Muscle of back (tissue), 11 donors: Measurements from ENCODE around the gene LSAMP. TPM values are rescaled to one million over a fixed set of nuclear protein-coding genes. Genes with fewer than 3 reads are reported as not detected.

Experiments used
- DNase-seq, 3 donors: peaks; one replicate each; pipeline versions ENCODE4 v3.0.0 to v3.0.0-alpha.2; 2013
- polyA plus RNA-seq, 10 donors: library from polyadenylated mRNA; unstranded; fragments of 120-200 nt; gene quantifications; one replicate each; pipeline ENCODE4 v1.2.1, GENCODE V29; 2013; ENCODE audit not compliant: insufficient read length in 10 of 10

The LSAMP gene
- polyA plus RNA-seq, 10 donors, result 6.6 to 18.1 (median 10.3) TPM

DNA sequence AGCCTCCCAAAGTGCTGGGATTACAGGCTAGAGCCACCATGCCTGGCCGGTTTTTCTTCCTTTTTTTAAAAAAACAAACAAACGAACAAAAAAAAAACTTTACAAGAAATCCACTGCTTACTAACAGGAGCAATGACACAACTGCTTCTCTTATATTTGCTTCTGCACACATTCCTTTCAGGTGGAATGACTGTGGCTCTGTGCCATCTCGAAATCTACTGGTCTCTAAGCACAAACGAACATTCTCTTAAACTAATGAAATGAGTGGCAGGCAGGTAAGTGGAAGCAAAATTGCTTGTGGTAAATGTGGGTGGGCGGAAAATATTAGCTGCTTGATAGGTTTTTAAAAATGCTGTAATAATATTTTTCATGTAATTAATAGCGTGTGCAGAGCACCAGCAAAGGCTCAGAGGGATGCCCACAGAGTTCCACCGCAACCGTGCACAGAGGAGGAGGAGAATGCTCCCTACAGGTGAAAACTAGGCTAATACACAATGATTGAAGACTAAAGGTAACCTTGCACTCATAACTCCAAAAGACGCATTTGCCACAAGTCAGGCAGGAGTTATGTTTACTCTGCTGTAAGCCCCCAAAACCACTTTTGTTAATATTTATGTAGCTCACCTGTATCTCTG, 77.4 kb downstream of the LSAMP start:
- DNase-seq, result no peak

- DNase-seq, result no peak
Measured at GRCh38 chr3:116356056-116356455, 89.2 kb downstream of the LSAMP start.

DNA sequence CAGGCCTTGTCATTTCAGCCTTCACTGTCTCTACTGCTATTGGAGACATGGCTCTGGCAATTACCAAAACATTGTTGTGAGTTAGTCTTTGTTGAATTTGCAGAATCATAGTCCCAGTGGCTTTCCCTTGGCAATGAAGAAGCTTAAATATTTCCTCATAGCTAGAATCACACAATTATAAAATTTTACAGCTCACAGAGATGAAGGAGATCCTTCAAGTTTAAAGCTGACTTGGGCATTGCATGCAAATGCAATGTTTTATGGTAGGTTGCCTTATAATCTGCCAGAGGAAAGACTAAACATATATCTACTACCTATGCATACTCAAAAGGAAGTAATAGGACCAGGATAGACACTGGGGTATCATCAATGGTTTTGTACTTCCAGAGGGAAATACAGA, 90.9 kb downstream of the LSAMP start:
- DNase-seq, result no peak

GRCh38 chr3:116350119-116350733, 95.1 kb downstream of the LSAMP start:
- DNase-seq, result no peak

DNA sequence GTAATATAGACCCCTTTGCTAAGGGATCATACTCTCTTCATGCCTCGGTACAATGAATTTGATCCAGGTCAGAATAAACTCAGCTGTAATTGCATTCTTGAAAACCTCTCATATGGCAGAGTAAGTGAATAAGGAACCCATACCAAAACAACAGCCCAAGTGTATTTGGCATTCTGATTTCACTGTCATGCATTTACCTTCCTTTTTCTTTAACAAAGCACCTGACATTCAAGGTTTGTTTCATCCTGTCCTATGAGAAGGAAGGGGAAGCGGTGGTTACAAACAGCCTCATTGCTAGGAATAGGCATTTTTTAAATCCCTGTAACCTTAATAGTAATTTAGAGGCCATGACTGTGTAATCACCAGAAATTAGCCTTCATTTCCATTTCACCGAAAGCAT, 97.1 kb downstream of the LSAMP start:
- DNase-seq, result no peak

- DNase-seq, result no peak
Measured at GRCh38 chr3:116342499-116342898, 102.8 kb downstream of the LSAMP start.

DNA sequence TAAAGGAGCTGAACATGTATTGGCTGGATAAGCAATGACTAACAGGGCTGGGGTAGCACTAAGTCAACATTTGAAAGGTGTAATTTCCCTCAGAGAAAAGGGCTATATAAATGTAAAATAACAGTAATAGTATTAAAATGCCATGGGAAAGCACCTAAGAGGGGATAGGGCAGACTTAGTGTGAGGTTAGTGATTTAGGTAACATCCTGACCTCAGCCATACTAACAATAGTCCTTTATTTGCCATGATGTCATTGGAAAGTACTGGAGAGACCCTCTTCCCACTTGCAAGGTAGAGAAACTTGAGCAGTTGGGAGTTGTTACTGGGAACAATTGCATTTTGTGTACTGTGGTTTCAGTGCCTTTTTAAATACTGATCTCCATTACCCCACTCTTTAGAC, 103.4 kb downstream of the LSAMP start:
- no peak for DNase-seq

DNA sequence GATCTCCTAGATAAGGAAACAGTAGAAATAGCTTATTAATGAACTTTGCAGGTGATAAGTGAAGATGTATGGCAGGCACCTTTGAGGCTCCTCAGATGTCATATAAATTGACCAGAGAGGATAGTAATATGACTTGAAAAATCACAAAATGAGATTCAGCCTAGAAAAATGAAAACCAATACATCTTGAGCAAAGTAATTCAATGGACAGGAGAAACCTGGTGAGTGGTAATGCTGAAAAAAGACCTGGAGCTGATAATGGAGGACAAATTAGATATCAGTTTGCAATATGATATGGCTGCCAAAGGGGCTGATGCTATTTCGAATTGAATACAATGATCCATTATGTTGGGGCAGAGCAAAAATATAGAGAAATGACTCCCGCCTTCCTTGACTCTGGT, 103.9 kb downstream of the LSAMP start:
- no peak for DNase-seq

- DNase-seq, result peak in 1 of 3 donors; percentile 8
Measured at GRCh38 chr3:116340680-116341216, 104.5 kb downstream of the LSAMP start.

- DNase-seq, result peak; percentile 44 to 82 (median 58)
Measured at GRCh38 chr3:116339441-116340028, 105.8 kb downstream of the LSAMP start.

- no peak for DNase-seq
Measured at GRCh38 chr3:116338713-116339112, 106.6 kb downstream of the LSAMP start.

- DNase-seq, result no peak
Measured at GRCh38 chr3:116337229-116337628, 108.1 kb downstream of the LSAMP start.

DNA sequence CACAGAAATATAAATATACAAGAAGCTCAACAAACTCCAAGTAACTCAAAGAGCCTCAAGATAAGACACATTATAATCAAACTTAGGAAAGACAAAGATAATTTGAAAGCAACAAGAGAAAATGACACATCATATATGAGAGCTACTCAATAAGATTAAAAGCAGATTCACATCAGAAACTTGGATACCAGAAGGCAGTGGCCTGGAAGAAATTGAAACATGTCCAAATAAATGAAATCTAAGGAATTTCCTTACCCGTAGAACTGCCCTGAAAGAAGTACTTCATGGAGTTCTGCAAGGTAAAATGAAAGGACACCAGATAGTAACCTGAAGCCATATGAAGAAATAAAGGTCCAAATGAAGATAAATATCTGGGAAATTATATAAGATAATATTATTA, 113.9 kb downstream of the LSAMP start:
- no peak for DNase-seq

DNA sequence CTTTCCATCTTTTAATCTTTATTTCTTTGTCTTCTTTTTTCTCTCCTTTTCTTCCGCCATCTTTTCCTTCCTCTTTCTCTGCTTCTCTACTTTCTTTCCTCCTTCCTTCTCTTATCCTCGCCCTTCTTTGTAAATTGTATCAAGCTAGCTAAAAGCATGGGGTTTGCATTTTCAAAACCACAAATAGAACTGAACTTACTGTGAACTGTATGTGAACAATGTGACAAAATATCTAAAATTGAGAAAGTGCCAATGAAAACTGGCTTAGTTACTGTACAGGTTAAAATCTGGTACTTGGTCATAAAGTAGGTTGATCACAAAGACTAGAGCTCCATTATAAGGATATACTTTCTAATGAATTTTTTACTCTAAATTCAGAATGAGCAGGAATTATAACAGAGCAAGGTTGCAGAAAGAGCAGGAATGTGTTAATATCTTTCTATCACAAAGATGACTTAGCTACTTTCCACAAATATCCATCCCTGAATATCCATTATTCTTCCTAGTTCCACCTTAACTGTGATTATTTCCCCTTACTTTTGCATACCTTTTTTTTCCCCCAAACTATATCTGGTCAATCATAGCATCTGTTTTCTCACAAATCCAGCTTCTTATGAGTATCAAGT, 122.4 kb downstream of the LSAMP start:
- DNase-seq, result no peak

DNA sequence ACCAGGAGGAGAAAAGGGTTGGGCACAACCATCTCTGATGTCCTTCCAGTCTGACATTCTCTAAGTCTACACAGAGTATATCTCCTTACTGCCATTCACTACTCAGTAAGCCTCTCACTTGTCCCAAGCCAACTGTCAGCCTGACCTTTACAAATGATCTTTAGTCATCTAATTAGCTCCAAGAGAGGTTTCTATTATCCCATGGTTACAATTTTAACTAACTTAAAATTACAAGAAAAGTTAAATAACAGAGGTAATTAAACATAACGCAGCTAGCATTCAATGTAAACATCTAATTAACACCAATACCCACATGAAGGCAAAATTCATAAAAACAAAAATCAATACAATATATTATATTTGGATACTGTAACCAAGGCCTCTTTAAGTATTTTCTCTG, 126.9 kb downstream of the LSAMP start:
- no peak for DNase-seq

DNA sequence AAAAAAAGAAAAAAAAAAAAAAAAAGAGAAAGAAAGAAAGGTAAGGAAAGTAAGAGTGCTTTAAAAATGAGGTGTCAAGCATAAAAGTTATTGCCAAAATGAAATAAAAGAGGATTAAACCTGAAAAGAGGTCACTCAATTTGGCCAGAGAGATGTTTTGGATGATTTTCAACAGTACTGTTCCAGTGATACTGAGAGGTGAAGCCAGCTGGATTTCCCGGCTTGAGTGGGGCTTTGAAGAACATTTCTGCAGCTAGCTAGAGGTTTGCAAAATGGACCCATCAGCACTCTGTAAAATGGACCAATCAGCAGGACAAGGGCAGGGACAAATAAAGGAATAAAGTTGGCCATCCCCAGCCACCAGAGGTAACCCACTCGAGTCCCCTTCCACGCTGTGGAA, 128.5 kb downstream of the LSAMP start:
- peak in 1 of 3 donors; percentile 8 for DNase-seq

DNA sequence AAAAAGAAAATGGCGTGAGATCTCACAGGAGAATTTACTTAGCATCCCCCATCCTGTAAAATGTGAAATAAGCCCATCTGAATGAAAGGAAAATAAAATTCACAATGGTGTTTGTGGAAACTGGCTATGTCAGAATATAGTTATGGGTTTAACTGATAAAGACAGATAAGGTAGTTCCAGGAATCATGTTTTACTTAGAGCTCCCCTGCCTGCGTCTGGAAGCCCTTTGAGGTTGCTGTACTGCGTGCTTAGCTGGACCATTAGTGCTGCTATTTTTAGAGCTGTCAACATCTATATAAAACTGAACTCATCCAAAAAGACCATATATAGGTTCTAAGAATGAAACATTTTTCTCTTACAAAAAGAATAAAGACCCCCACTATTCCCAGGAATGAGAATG, 130.8 kb downstream of the LSAMP start:
- peak in 2 of 3 donors; percentile 10 to 28 for DNase-seq

DNA sequence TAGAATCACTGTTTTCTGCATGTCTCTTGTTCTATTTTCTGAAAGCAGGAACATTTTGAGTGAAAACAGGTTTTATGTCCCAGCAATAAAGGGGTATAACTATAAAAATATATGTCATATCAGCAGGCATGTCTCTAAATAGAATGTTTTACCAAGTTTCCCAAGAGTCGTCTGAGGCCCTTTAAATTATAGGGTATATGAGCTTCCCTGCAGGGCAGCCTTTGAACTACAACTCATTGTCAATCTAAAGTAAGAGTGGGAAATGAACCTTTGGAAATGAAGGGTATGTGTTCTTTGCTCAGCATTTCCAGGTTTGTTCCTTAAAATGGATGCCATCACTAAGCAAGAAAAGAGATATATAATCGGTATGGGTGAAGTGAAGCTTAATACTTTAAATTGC, 138.6 kb downstream of the LSAMP start:
- DNase-seq, result no peak

GRCh38 chr3:116306149-116306548, 139.1 kb downstream of the LSAMP start:
- DNase-seq, result no peak

- DNase-seq, result no peak
Measured at GRCh38 chr3:116302087-116302747, 143.1 kb downstream of the LSAMP start.

- no peak for DNase-seq
Measured at GRCh38 chr3:116301422-116301821, 143.9 kb downstream of the LSAMP start.

DNA sequence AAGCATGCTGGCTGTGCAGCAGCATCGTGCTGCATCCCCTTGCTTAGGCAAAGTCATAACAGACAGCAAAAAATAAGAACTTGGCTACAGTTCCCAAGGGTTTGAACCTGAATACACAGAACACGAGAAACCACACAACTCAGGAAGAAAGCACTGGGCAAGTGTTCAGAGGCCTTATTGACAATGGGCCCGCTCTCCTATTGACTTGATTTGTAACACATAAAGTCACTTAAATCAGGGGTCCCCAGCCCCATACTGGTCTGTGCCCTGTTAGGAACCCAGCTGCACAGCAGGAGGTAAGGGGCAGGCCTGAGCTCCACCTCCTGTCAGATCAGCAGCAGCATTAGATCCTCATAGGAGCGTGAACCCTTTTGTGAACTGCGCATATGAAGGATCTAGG, 145.1 kb downstream of the LSAMP start:
- DNase-seq, result no peak
